Dermis blood vessel endothelial cell (primary cell): Measurements from ENCODE around the gene PHF20. TPM values are rescaled to one million over a fixed set of nuclear protein-coding genes. Genes with fewer than 3 reads are reported as not detected.
"Not testable (repeated sequence)": the region's sequence is repeated elsewhere in the genome, so short reads cannot be mapped to it uniquely, and the experiment has no call there.

Experiments used
- DNase-seq: peaks from one replicate; pipeline ENCODE4 v3.0.0; 2010
- total RNA-seq: library from RNA; depleted of rRNA; stranded (reverse); fragments of >200 nt; gene quantifications from 2 replicates; pipeline ENCODE4 v1.2.3, GENCODE V29; 2014

PHF20 gene
- total RNA-seq, 1 donor from 2014 or later: 41.5 TPM

- DNase-seq: no peak
Measured at GRCh38 chr20:35979544-35979943, 207.7 kb downstream of the PHF20 start.

GRCh38 chr20:35981969-35982368, 210.2 kb downstream of the PHF20 start:
- no peak for DNase-seq

- no peak for DNase-seq
Measured at GRCh38 chr20:35984382-35984781, 212.6 kb downstream of the PHF20 start.

- DNase-seq: no peak
Measured at GRCh38 chr20:35985806-35986205, 214.0 kb downstream of the PHF20 start.

- DNase-seq: no peak
Measured at GRCh38 chr20:35988910-35989463, 217.2 kb downstream of the PHF20 start.

GRCh38 chr20:35991142-35991771, 219.4 kb downstream of the PHF20 start:
- peak; percentile 61 for DNase-seq

GRCh38 chr20:35992713-35993335, 221.0 kb downstream of the PHF20 start:
- peak; percentile 77 for DNase-seq

GRCh38 chr20:35994994-35995453, 223.2 kb downstream of the PHF20 start:
- DNase-seq: peak; percentile 93

- DNase-seq: not testable (repeated sequence)
Measured at GRCh38 chr20:35996492-35996891, 224.7 kb downstream of the PHF20 start.

Other genes starting within 250 kb of the PHF20 start
- gene C20orf173, start 242.4 kb upstream of the PHF20 start, total RNA-seq: not detected in 2 replicates
- gene ERGIC3, start 229.9 kb upstream of the PHF20 start, total RNA-seq: 256 and 484 TPM in 2 replicates
- 10.0 and 19.1 TPM in 2 replicates for gene SPAG4, start 156.2 kb upstream of the PHF20 start, total RNA-seq
- gene CPNE1, start 107.1 kb upstream of the PHF20 start, total RNA-seq: 94.5 and 159 TPM in 2 replicates
- gene RBM12, start 107.1 kb upstream of the PHF20 start, total RNA-seq: 42.5 and 58.1 TPM in 2 replicates
- 12.8 and 28.0 TPM in 2 replicates for gene NFS1, start 72.7 kb upstream of the PHF20 start, total RNA-seq
- 104 and 241 TPM in 2 replicates for gene ROMO1, start 72.6 kb upstream of the PHF20 start, total RNA-seq
- 250 and 362 TPM in 2 replicates for gene RBM39, start 29.8 kb upstream of the PHF20 start, total RNA-seq
- gene SCAND1, start 182.5 kb downstream of the PHF20 start, total RNA-seq: 59.1 and 89.0 TPM in 2 replicates
- gene CNBD2, start 196.6 kb downstream of the PHF20 start, total RNA-seq: 2.8 and 5.3 TPM in 2 replicates